Retinal pigment epithelial cell (primary cell): Measurements from ENCODE around the gene ESD.

Experiments used
- DNase-seq: peaks from one replicate; pipeline ENCODE4 v3.0.0-alpha.2; 2010; ENCODE audit warnings: low read depth
- H3K4me3 ChIP-seq: 2 replicates; pipeline ENCODE4 v1.5.1; 2011; ENCODE audit warnings: mild to moderate bottlenecking, low read length, control low read depth, moderate library complexity
- CTCF ChIP-seq: conservative IDR thresholded peaks from 2 replicates; pipeline ENCODE4 v1.5.1; 2011; ENCODE audit warnings: low read depth, low read length, control low read depth, inconsistent platforms

Gene ESD

DNA sequence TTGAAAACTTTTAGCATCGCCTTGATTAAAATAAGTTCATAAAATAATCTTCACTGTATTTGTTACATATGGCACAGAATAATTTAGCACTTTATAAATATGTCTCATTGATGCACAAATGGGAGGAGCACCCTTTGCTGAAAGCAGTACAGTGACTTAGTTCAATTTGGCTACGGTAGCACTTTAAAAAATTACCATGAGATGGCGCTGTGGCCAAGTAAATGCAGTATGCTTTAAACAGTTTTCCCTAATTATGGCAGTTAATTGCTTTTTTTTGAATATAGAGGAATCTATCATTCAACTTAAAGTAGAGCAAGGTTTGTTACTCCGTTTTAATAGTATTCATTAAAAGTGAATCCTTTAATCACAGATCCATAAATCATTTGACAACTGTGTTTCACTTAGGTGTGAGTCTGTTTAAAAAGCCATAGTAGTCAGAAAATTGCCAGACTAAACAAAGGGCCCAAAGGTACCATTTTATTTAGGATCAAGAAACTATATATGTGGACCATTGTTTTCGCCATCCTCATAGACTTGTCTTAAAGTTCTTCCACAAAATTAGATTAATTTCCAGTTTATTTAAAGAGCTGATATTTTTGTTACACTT, 34.7 kb upstream of the ESD start:
- H3K4me3 ChIP-seq: no peak overlapping the region
- DNase-seq: no peak
- TF ChIP-seq CTCF: peak; percentile 73

DNA sequence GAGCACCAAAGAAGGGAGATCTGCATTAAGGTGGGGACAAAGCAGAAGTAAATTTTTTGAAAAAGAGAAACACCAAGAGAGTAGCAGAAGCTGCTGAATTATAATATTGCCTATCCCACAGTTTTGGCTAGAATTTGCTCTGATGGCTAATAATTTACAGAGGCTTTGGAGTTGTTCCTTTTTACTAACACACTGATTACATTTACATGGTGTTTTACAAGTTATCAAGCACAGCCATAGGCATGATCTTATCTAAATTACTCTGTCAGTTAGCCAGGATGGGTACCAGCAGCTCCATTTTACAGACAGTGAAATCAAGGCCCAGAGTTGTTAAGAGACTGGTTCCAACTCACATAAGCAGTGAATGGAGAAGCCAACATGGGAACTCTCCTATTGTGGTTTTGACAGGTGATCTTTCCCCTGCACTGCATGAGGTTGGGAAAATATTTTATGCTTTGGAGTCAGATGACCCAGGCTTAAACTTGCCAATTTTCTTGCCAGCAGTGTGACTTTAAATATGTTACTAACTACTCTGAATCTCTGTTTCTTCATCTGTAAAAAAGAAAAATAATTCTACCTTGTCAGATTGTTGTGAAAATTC, 33.5 kb upstream of the ESD start:
- no peak for DNase-seq
- no peak for TF ChIP-seq CTCF
- H3K4me3 ChIP-seq: no peak overlapping the region

GRCh38 chr13:46822551-46822950, 25.6 kb upstream of the ESD start:
- no peak for DNase-seq
- H3K4me3 ChIP-seq: no peak overlapping the region
- TF ChIP-seq CTCF: no peak

DNA sequence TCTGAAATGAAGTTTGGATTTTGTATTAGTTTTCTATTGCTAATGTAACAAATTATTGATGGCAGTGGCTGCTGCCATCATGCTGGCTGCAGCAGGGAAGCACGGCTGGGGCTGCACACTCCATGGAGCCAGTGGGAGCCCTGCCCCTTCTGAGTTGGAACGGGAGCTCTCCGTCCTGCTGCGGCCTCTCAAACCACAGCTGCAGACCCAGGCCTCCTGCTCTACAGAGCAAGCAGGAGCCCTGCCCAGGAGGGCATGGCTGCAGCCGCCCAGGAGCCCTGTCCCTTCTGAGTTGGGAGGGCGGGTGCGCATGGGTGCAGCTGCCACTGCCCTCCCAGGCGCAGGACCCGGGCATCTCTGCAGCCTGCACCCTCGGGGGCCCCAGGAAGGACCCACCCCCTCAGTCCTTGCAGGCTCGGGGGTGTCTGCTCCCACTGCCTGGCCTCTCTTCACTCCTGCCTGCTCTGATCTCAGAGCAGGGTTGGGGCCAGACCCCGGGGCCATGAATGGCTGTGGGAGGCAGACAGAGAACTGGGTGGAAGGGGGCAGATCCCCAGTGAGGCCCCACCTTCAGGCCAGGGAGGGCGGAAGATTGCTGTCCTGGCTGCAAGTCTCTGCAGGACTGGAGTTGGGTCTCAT, 21.0 kb upstream of the ESD start:
- TF ChIP-seq CTCF: no peak
- no peak for DNase-seq

GRCh38 chr13:46817095-46817494, 20.1 kb upstream of the ESD start:
- no peak for TF ChIP-seq CTCF
- DNase-seq: no peak
- no peak overlapping the region for H3K4me3 ChIP-seq

More for the DNA sequence above, 21.0 kb upstream of the ESD start:
- no peak overlapping the region for H3K4me3 ChIP-seq

DNA sequence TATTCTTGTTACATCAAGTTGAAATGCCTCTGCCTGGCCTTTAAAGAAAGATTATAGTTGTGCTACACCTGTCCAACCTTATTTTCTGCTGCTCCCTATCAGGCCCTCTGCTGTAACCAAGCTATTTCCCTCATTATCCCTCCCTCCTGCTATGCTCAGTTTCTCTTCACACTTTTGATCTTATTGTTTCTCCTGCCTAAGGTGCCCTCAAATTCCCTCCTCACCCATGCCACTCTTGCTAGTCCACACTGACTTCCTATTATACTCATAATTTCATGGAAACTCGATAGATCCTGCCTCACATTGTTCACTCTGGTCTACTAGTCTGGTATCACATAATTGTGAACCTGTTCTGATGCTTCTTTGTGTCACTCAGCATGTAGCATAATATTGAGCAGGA, 19.4 kb upstream of the ESD start:
- DNase-seq: no peak
- no peak overlapping the region for H3K4me3 ChIP-seq
- no peak for TF ChIP-seq CTCF

DNA sequence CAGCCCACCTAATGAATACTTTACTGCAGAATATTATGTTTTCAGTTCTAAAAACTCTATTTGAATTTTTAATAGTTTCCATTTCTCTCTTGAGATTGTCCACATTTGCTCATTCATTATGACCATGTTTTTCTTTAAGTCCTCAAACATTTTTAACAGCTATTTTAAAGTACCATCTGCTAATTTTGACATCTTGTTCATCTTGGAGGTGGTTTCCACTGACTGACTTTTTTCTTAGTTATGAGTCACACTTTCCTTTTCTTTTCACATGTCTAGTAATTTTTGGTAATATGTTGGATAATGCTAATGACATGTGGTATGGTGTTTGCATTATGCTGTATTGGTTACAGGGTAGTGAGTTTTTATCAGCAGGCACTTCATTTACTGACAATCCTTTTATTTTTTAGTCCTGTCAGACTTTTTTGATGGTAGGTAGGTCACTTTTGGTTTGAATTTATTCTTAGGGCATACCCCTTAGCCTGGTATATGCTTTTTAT, 15.4 kb upstream of the ESD start:
- H3K4me3 ChIP-seq: no peak overlapping the region
- no peak for DNase-seq
- TF ChIP-seq CTCF: no peak
